ENCODE measurements around the gene STAM.

GRCh38 chr10:17671307-17671706, 27.4 kb downstream of the STAM start:
- TF ChIP-seq CTCF (IDR thresholded peaks at IDR 0.05 in 2 of 3, conservative IDR thresholded peaks at IDR 0.05 in 1 of 3; ENCODE audit: control insufficient read depth in 2 of 3, extremely low read depth in 1 of 3, insufficient read depth in 1 of 3, low read depth in 3 of 3, low read length in 3 of 3) (no peak), ZSCAN29 (IDR thresholded peaks at IDR 0.05) (no peak)
